ENCODE measurements around the gene PRDM5.

DNA sequence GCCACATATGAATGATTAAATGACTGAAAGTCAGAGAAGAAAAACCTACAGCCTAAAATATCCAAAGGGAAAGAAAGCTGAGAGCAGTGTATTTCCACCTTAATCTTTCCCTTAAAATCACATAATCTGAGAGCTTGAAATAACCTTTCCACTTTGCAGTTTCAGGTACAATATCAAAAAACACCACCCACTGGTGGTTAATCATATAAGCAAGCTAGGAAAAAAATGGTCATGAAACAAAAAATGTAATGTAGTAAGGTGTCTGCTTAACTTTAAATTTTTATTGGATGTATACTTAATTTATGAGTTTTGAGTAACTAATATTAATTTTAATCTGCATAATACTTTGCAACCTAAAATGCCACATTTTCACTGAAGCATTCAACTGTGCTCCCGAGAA lies 3.2 kb downstream of the PRDM5 start:
- TF ChIP-seq FOXP2 (optimal IDR thresholded peaks at IDR 0.05; ENCODE audit: borderline replicate concordance, extremely low read depth, extremely low read length, insufficient read depth), result no peak
- TF ChIP-seq POLR2AphosphoS5 (IDR thresholded peaks at IDR 0.05; ENCODE audit: low read depth, low read length), result no peak
- TF ChIP-seq, protein P1, sequence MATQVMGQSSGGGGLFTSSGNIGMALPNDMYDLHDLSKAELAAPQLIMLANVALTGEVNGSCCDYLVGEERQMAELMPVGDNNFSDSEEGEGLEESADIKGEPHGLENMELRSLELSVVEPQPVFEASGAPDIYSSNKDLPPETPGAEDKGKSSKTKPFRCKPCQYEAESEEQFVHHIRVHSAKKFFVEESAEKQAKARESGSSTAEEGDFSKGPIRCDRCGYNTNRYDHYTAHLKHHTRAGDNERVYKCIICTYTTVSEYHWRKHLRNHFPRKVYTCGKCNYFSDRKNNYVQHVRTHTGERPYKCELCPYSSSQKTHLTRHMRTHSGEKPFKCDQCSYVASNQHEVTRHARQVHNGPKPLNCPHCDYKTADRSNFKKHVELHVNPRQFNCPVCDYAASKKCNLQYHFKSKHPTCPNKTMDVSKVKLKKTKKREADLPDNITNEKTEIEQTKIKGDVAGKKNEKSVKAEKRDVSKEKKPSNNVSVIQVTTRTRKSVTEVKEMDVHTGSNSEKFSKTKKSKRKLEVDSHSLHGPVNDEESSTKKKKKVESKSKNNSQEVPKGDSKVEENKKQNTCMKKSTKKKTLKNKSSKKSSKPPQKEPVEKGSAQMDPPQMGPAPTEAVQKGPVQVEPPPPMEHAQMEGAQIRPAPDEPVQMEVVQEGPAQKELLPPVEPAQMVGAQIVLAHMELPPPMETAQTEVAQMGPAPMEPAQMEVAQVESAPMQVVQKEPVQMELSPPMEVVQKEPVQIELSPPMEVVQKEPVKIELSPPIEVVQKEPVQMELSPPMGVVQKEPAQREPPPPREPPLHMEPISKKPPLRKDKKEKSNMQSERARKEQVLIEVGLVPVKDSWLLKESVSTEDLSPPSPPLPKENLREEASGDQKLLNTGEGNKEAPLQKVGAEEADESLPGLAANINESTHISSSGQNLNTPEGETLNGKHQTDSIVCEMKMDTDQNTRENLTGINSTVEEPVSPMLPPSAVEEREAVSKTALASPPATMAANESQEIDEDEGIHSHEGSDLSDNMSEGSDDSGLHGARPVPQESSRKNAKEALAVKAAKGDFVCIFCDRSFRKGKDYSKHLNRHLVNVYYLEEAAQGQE (IDR thresholded peaks at IDR 0.05; ENCODE audit: insufficient read depth in 1 of 2, low read depth in 2 of 2, low read length in 2 of 2), result no peak
- no peak for TF ChIP-seq SIN3A (IDR thresholded peaks at IDR 0.05; ENCODE audit: borderline replicate concordance, insufficient read depth, low read length)
- no peak for TF ChIP-seq TAF1 (IDR thresholded peaks at IDR 0.05; ENCODE audit: borderline replicate concordance, insufficient read depth, low read length)
